OCI-LY1 (cell line): ENCODE results near the gene SIM2.

ENCODE experiments used
- H2AFZ ChIP-seq: fragments of 200-600 bp; sonication (generic), shearing (Covaris generic); 2 replicates; pipeline ENCODE4 v1.6.0; 2014; ENCODE audit warnings: antibody characterized with exemption, mild to moderate bottlenecking, low read length
- H3F3A ChIP-seq: fragments of 200-600 bp; sonication (generic), shearing (Covaris generic); 2 replicates; pipeline ENCODE4 v1.6.0; 2014; ENCODE audit warnings: mild to moderate bottlenecking, antibody characterized with exemption, low read length, moderate library complexity; ENCODE audit not compliant: insufficient read depth
- H3K27ac ChIP-seq: fragments of 200-600 bp; sonication (generic); 2 replicates; pipeline ENCODE4 v1.5.1; 2014; ENCODE audit warnings: low read length, mixed run types, mild to moderate bottlenecking, low read depth; ENCODE audit not compliant: poor library complexity, severe bottlenecking
- H3K27me3 ChIP-seq: fragments of 200-600 bp; sonication (generic); 2 replicates; pipeline ENCODE4 v1.6.0; 2014; ENCODE audit warnings: antibody characterized with exemption, mild to moderate bottlenecking, low read length, moderate library complexity; ENCODE audit not compliant: insufficient read depth
- H3K36me3 ChIP-seq: fragments of 200-600 bp; sonication (generic); 2 replicates; pipeline ENCODE4 v1.6.1; 2014; ENCODE audit warnings: mild to moderate bottlenecking, antibody characterized with exemption, low read length, moderate library complexity, mixed read lengths; ENCODE audit not compliant: insufficient read depth
- H3K4me1 ChIP-seq: fragments of 200-600 bp; sonication (generic); 2 replicates; pipeline ENCODE4 v1.5.1; 2014; ENCODE audit warnings: mild to moderate bottlenecking, low read length, moderate library complexity; ENCODE audit not compliant: insufficient read depth, severe bottlenecking
- H3K4me2 ChIP-seq: fragments of 200-600 bp; sonication (generic), shearing (Covaris generic); 2 replicates; pipeline ENCODE4 v1.6.1; 2014; ENCODE audit warnings: low read length
- H3K4me3 ChIP-seq: fragments of 200-600 bp; sonication (generic); 2 replicates; pipeline ENCODE4 v1.5.1; 2014; ENCODE audit warnings: low read length, low read depth, mild to moderate bottlenecking, mixed read lengths; ENCODE audit not compliant: poor library complexity, severe bottlenecking
- H3K79me2 ChIP-seq: fragments of 200-600 bp; shearing (Covaris generic); 2 replicates; pipeline ENCODE4 v1.6.1; 2016; ENCODE audit warnings: mixed run types, low read length, mixed read lengths; ENCODE audit not compliant: insufficient read depth
- H3K9ac ChIP-seq: fragments of 200-600 bp; sonication (generic), shearing (Covaris generic); 2 replicates; pipeline ENCODE4 v1.6.1; 2014; ENCODE audit warnings: mild to moderate bottlenecking, low read length, mixed read lengths
- H3K9me2 ChIP-seq: fragments of 200-600 bp; sonication (generic), shearing (Covaris generic); 2 replicates; pipeline ENCODE4 v1.6.1; 2014; ENCODE audit warnings: low read depth, mild to moderate bottlenecking, low read length, mixed read lengths
- H3K9me3 ChIP-seq: fragments of 200-600 bp; shearing (Covaris generic); 2 replicates; pipeline ENCODE4 v1.6.1; 2014; ENCODE audit warnings: low read length, mixed read lengths
- H4K20me1 ChIP-seq: fragments of 200-600 bp; sonication (generic), shearing (Covaris generic); 2 replicates; pipeline ENCODE4 v1.6.0; 2016; ENCODE audit warnings: mild to moderate bottlenecking, low read length; ENCODE audit not compliant: insufficient read depth
- EZH2 ChIP-seq: fragments of 200-600 bp; sonication (generic), shearing (Covaris generic); IDR thresholded peaks from 2 replicates; pipeline ENCODE4 v1.8.0; 2017; ENCODE audit warnings: borderline replicate concordance, mixed run types, mild to moderate bottlenecking, antibody characterized with exemption, low read length, moderate library complexity, mixed read lengths
- TF ChIP-seq, protein P1 (sequence below): fragments of 200-600 bp; sonication (generic), shearing (Covaris generic); IDR thresholded peaks from 2 replicates; pipeline ENCODE4 v1.5.1; 2017; ENCODE audit warnings: mild to moderate bottlenecking, antibody characterized with exemption, low read length, moderate library complexity, mixed read lengths

The SIM2 gene

GRCh38 chr21:36704958-36705678 is 6.2 kb downstream of the SIM2 start:
- H3K27me3 ChIP-seq, result no peaks in the 10 kb centered on the region
- H3K4me3 ChIP-seq, result no peak overlapping the region

DNA sequence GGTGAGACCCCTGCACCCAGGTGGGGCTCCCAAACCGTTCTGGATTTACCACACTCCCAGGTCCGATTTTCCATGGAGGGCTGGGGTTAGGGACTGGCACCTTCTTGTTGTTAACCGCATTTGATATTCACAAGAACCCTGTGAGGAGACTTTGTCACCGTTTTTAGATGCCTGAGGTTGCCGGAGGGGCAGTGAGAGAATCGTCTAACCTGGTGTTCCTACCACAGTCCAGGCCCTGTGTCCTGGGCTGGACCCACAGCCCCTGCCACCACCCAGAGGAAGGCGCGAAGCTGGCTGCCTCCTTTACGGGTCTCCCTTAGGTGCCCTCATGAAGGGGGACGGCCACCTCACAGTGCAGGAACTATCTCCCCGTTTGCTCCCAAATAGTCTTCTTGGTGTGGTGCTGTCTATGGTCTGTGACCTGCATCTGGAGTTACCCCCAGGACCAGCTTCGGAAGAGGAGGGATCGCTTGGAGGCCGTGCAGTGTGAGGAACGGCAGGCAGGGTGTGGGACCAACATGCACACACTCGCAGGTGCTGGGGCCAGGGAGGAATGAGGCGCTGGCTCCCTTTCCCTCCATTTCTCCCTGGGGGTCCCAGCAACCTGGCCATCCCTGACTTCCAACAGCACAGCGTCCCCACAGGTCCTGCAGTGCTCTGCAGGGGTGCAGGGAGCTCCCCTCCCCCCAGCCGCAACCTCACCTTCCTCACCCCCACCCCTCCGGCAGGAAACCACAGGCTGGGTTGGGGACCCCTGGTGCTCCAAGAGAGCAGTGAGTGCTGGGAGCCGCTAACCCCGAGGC is 7.0 kb downstream of the SIM2 start:
- TF ChIP-seq EZH2, result no peak
- TF ChIP-seq, protein P1, sequence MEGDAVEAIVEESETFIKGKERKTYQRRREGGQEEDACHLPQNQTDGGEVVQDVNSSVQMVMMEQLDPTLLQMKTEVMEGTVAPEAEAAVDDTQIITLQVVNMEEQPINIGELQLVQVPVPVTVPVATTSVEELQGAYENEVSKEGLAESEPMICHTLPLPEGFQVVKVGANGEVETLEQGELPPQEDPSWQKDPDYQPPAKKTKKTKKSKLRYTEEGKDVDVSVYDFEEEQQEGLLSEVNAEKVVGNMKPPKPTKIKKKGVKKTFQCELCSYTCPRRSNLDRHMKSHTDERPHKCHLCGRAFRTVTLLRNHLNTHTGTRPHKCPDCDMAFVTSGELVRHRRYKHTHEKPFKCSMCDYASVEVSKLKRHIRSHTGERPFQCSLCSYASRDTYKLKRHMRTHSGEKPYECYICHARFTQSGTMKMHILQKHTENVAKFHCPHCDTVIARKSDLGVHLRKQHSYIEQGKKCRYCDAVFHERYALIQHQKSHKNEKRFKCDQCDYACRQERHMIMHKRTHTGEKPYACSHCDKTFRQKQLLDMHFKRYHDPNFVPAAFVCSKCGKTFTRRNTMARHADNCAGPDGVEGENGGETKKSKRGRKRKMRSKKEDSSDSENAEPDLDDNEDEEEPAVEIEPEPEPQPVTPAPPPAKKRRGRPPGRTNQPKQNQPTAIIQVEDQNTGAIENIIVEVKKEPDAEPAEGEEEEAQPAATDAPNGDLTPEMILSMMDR, result no peak
- Histone ChIP-seq H3K9ac (no peak overlapping the region), H2AFZ (no peak overlapping the region), H4K20me1 (no peaks in the 10 kb centered on the region), H3F3A (no peaks in the 10 kb centered on the region), H3K4me1 (no peaks in the 10 kb centered on the region), H3K4me2 (no peak overlapping the region), H3K9me2 (no peaks in the 10 kb centered on the region), H3K79me2 (no peaks in the 10 kb centered on the region), H3K27ac (no peak overlapping the region), H3K9me3 (no peaks in the 10 kb centered on the region), H3K36me3 (no peaks in the 10 kb centered on the region), H3K27me3 (no peaks in the 10 kb centered on the region), H3K4me3 (no peak overlapping the region)

More at GRCh38 chr21:36704958-36705678, 6.2 kb downstream of the SIM2 start:
- Histone ChIP-seq H3K4me2 (no peak overlapping the region), H3K9me3 (no peaks in the 10 kb centered on the region), H3K79me2 (no peaks in the 10 kb centered on the region), H3K9ac (no peak overlapping the region), H3F3A (no peaks in the 10 kb centered on the region), H3K36me3 (no peaks in the 10 kb centered on the region), H3K4me1 (no peaks in the 10 kb centered on the region), H3K9me2 (no peaks in the 10 kb centered on the region), H2AFZ (no peak overlapping the region), H4K20me1 (no peaks in the 10 kb centered on the region), H3K27ac (no peak overlapping the region)
- TF ChIP-seq EZH2, result no peak
- TF ChIP-seq, protein P1, result no peak

DNA sequence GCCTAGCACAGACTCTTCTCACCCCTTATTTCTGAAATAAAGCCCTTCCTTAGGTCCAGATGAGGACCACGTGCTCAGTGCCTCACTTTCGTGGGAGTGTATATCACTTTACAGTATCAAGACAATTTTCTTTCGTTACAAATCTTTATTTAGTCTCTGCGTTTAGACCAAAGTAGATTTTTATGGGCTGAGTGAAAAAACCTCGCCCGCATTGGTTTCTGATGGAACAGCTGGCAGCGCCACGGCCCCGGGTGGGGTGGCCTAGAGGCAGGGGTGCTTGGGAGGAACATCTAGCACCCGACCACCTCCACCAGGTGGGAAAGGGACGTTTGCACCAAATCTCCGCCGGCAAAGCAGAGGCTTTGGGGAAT is 7.6 kb downstream of the SIM2 start:
- Histone ChIP-seq H4K20me1 (no peaks in the 10 kb centered on the region), H3K36me3 (no peaks in the 10 kb centered on the region), H3K27ac (no peak overlapping the region), H3K27me3 (no peaks in the 10 kb centered on the region), H3F3A (no peaks in the 10 kb centered on the region), H3K9me3 (no peaks in the 10 kb centered on the region), H3K4me2 (no peak overlapping the region), H2AFZ (no peak overlapping the region), H3K9me2 (no peaks in the 10 kb centered on the region), H3K4me3 (no peak overlapping the region), H3K9ac (no peak overlapping the region), H3K4me1 (no peaks in the 10 kb centered on the region), H3K79me2 (no peaks in the 10 kb centered on the region)
- TF ChIP-seq, protein P1, result no peak
- TF ChIP-seq EZH2, result no peak
